Liver (tissue), 9 donors: Measurements from ENCODE around the gene STX2. TPM values are rescaled to one million over a fixed set of nuclear protein-coding genes. Genes with fewer than 3 reads are reported as not detected.

Source experiments
- DNase-seq: peaks from one replicate; pipeline ENCODE4 v3.0.0-alpha.2; 2017; ENCODE audit warnings: low spot score
- H3K27ac ChIP-seq, 2 donors: one replicate each; pipeline ENCODE4 v1.7.0; 2013; ENCODE audit warnings: inconsistent platforms in 2 of 2, low read length in 2 of 2, control low read depth in 1 of 2, low read depth in 1 of 2, mild to moderate bottlenecking in 1 of 2
- H3K27me3 ChIP-seq, 4 donors: one replicate each; pipeline versions ENCODE4 v1.6.1 to v1.7.0; 2013; ENCODE audit warnings: low read length in 3 of 4, inconsistent platforms in 1 of 4, mild to moderate bottlenecking in 1 of 4, moderate library complexity in 1 of 4; ENCODE audit not compliant: control insufficient read depth in 4 of 4, insufficient read depth in 4 of 4
- H3K36me3 ChIP-seq, 4 donors: one replicate each; pipeline versions ENCODE4 v1.6.1 to v1.7.0; 2013; ENCODE audit warnings: low read length in 3 of 4, mild to moderate bottlenecking in 3 of 4, low read depth in 1 of 4, moderate library complexity in 1 of 4; ENCODE audit not compliant: control insufficient read depth in 4 of 4, insufficient read depth in 3 of 4
- H3K4me1 ChIP-seq, 4 donors: one replicate each; pipeline versions ENCODE4 v1.6.1 to v1.7.0; 2013; ENCODE audit warnings: low read length in 3 of 4, mild to moderate bottlenecking in 3 of 4, moderate library complexity in 1 of 4; ENCODE audit not compliant: control insufficient read depth in 4 of 4, insufficient read depth in 4 of 4
- H3K4me3 ChIP-seq, 3 donors: one replicate each; pipeline versions ENCODE4 v1.6.1 to v1.7.0; 2013; ENCODE audit warnings: low read length in 3 of 3, control low read depth in 1 of 3, low read depth in 1 of 3, mild to moderate bottlenecking in 1 of 3
- H3K9ac ChIP-seq, 2 donors: one replicate each; pipeline ENCODE4 v1.7.0; 2013; ENCODE audit warnings: low read length in 2 of 2, mild to moderate bottlenecking in 2 of 2, moderate library complexity in 2 of 2, control low read depth in 1 of 2, low read depth in 1 of 2
- H3K9me3 ChIP-seq, 4 donors: one replicate each; pipeline versions ENCODE4 v1.6.1 to v1.7.0; 2013; ENCODE audit warnings: low read length in 3 of 4; ENCODE audit not compliant: control insufficient read depth in 4 of 4
- EGR1 ChIP-seq, 2 donors: IDR thresholded peaks; 2 replicates each; pipeline ENCODE4 v1.6.1; 2016 to 2018; ENCODE audit warnings: antibody characterized with exemption in 2 of 2, low read depth in 2 of 2
- FOXA1 ChIP-seq: IDR thresholded peaks from 2 replicates; pipeline ENCODE4 v1.6.1; 2016; ENCODE audit warnings: antibody characterized with exemption
- FOXA2 ChIP-seq: IDR thresholded peaks from 2 replicates; pipeline ENCODE4 v1.6.1; 2016; ENCODE audit warnings: antibody characterized with exemption
- GABPA ChIP-seq, 2 donors: IDR thresholded peaks in 1 of 2; conservative IDR thresholded peaks in 1 of 2; 2 replicates each; pipeline ENCODE4 v1.6.1; 2016; ENCODE audit warnings: antibody characterized with exemption in 2 of 2, mild to moderate bottlenecking in 1 of 2, moderate library complexity in 1 of 2
- HNF4G ChIP-seq: IDR thresholded peaks from 2 replicates; pipeline ENCODE4 v1.6.1; 2016; ENCODE audit warnings: antibody characterized with exemption
- JUND ChIP-seq, 2 donors: IDR thresholded peaks; 2 replicates each; pipeline ENCODE4 v1.6.1; 2016; ENCODE audit warnings: antibody characterized with exemption in 2 of 2
- NR2F2 ChIP-seq: IDR thresholded peaks from 2 replicates; pipeline ENCODE4 v1.6.1; 2016; ENCODE audit warnings: antibody characterized with exemption
- RAD21 ChIP-seq, 2 donors: IDR thresholded peaks; 2 replicates each; pipeline ENCODE4 v1.6.1; 2016; ENCODE audit warnings: antibody characterized with exemption in 2 of 2, mild to moderate bottlenecking in 2 of 2
- RXRA ChIP-seq, 2 donors: IDR thresholded peaks; 2 replicates each; pipeline ENCODE4 v1.6.1; 2017 to 2018; ENCODE audit warnings: antibody characterized with exemption in 2 of 2, mild to moderate bottlenecking in 1 of 2
- SP1 ChIP-seq: IDR thresholded peaks from 2 replicates; pipeline ENCODE4 v1.6.1; 2018; ENCODE audit warnings: antibody characterized with exemption, mild to moderate bottlenecking
- TAF1 ChIP-seq: conservative IDR thresholded peaks from 2 replicates; pipeline ENCODE4 v1.6.1; 2016; ENCODE audit warnings: antibody characterized with exemption, mild to moderate bottlenecking
- YY1 ChIP-seq: IDR thresholded peaks from 2 replicates; pipeline ENCODE4 v1.6.1; 2016; ENCODE audit warnings: antibody characterized with exemption, mild to moderate bottlenecking
- WGBS: extraction: QIAGEN DNeasy Blood & Tissue Kit; methylation state at CpG from one replicate; pipeline ENCODE4 v1.1.7; 2013; 5-methylcytosine and 5-hydroxymethylcytosine counted together
- polyA plus RNA-seq, 2 donors: library from polyadenylated mRNA; stranded (reverse) in 1 of 2; unstranded in 1 of 2; fragments of 200-250 nt in 1 of 2; fragments of >200 nt in 1 of 2; fragmentation: Nextera tagmentation in 1 of 2; extraction: Ambion mirVana in 1 of 2; gene quantifications; one replicate each; pipeline versions ENCODE4 v1.2.1 to v1.2.3, GENCODE V29; 2013 to 2015
- total RNA-seq, 2 donors: library from RNA; depleted of rRNA; stranded (reverse); fragments of >200 nt; gene quantifications; one replicate each; pipeline ENCODE4 v1.2.3, GENCODE V29; 2014
- TF ChIP-seq, protein P1 (sequence below): IDR thresholded peaks from 2 replicates; pipeline ENCODE4 v1.6.1; 2016; ENCODE audit warnings: antibody characterized with exemption
- TF ChIP-seq, protein P2 (sequence below): IDR thresholded peaks from 2 replicates; pipeline ENCODE4 v1.6.1; 2016; ENCODE audit warnings: antibody characterized with exemption
- TF ChIP-seq, protein P3 (sequence below): fragments of 150-350 bp; IDR thresholded peaks from 2 replicates; pipeline ENCODE4 v1.5.1; 2017; ENCODE audit warnings: improper control_type of control experiment, low read depth, low read length; ENCODE audit not compliant: missing input control
- TF ChIP-seq, protein P4 (sequence below): IDR thresholded peaks from 2 replicates; pipeline ENCODE4 v1.6.1; 2016; ENCODE audit warnings: antibody characterized with exemption, mild to moderate bottlenecking
- TF ChIP-seq, protein P5 (sequence below): IDR thresholded peaks from 2 replicates; pipeline ENCODE4 v1.6.1; 2016; ENCODE audit warnings: antibody characterized with exemption
- donor health status: healthy.
- donor health status: healthy.
- donor health status: healthy.
- donor health status: healthy.
- donor health status: healthy.

The STX2 gene
- total and polyA plus RNA-seq, 4 donors = 4.7 to 13.8 (median 8.9) TPM

DNA sequence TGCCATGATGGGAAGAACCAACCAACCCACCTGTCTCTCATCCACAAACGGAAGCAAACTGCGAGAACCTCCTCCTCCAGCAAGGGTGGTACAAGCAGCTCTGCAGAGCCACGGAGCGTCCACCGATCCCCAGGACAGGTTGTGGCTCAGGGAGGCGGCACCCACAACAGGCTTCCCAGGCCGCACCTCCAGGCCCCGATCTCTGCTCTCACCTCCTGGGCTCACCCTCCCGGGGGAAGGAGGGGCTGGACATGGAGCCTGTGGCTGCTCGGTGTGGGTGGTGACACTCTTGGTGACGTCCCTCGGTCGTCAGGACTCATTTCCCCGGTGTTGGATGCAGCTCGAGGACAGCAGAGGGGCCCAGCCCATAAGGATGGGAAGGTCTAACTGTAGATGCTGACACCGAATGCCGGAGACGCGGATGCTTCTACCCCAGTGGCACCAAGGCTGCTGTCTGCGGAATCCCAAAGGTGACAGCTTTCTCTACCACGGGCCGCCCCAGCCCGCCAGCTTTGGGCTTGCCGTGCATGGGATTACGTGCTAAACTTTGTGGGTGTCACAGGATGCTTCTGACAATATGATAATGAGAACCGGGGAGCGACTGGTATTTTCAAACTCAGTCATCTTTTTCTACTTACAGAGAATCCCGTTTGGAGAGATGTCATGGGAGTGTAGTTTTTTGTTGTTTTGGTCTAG lies 58.0 kb downstream of the STX2 start:
- Histone ChIP-seq H3K9me3 (peaks cover 0 to 6% (median 1%) of the 10 kb centered on the region in 4 donors), H3K4me1 (peaks cover 0 to 10% (median 4%) of the 10 kb centered on the region in 4 donors), H3K4me3 (no peak overlapping the region), H3K9ac (no peak overlapping the region), H3K27me3 (no peaks in the 10 kb centered on the region), H3K36me3 (peaks cover 0 to 3% (median under 1%) of the 10 kb centered on the region in 4 donors), H3K27ac (no peak overlapping the region)
- TF ChIP-seq GABPA (IDR thresholded peaks at IDR 0.05 in 1 of 2, conservative IDR thresholded peaks at IDR 0.05 in 1 of 2) = no peak
- TF ChIP-seq, protein P1, sequence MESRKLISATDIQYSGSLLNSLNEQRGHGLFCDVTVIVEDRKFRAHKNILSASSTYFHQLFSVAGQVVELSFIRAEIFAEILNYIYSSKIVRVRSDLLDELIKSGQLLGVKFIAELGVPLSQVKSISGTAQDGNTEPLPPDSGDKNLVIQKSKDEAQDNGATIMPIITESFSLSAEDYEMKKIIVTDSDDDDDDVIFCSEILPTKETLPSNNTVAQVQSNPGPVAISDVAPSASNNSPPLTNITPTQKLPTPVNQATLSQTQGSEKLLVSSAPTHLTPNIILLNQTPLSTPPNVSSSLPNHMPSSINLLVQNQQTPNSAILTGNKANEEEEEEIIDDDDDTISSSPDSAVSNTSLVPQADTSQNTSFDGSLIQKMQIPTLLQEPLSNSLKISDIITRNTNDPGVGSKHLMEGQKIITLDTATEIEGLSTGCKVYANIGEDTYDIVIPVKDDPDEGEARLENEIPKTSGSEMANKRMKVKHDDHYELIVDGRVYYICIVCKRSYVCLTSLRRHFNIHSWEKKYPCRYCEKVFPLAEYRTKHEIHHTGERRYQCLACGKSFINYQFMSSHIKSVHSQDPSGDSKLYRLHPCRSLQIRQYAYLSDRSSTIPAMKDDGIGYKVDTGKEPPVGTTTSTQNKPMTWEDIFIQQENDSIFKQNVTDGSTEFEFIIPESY = no peak
- DNase-seq = no peak
- WGBS = 94% methylated on average over 28 of the region's 28 CpGs

DNA sequence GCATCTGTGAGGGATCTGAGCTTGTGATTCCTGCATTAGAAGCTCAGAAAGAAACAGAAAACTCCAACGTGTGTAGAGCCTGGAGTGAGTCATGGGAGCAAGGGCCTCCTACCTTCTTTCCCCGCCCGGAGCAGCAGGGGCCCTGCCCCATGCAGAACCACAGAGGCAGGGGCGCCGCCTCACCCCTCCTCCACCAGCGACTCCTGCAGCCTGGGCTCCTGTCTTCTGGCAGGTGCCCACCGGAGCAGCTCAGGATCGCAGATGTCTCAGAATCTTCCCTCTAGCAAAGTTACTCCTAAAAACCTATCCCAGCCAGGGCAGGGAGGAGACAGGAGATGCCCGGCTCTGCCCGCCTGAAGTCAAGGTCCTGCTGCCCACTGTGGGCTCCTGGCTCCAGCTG lies 58.7 kb downstream of the STX2 start:
- DNase-seq = no peak
- no peak overlapping the region for H3K4me3 ChIP-seq
- H3K27me3 ChIP-seq = no peaks in the 10 kb centered on the region
- WGBS = 86% methylated on average over 10 of the region's 10 CpGs
- H3K36me3 ChIP-seq = peaks cover 0 to 2% (median 0%) of the 10 kb centered on the region in 4 donors
- H3K4me1 ChIP-seq = peaks cover 0 to 13% (median 6%) of the 10 kb centered on the region in 4 donors
- peaks cover 0 to 5% (median 0%) of the 10 kb centered on the region in 4 donors for H3K9me3 ChIP-seq
- H3K9ac ChIP-seq = no peak overlapping the region
- no peak overlapping the region for H3K27ac ChIP-seq
- TF ChIP-seq, protein P2, sequence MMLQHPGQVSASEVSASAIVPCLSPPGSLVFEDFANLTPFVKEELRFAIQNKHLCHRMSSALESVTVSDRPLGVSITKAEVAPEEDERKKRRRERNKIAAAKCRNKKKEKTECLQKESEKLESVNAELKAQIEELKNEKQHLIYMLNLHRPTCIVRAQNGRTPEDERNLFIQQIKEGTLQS = no peak

DNA sequence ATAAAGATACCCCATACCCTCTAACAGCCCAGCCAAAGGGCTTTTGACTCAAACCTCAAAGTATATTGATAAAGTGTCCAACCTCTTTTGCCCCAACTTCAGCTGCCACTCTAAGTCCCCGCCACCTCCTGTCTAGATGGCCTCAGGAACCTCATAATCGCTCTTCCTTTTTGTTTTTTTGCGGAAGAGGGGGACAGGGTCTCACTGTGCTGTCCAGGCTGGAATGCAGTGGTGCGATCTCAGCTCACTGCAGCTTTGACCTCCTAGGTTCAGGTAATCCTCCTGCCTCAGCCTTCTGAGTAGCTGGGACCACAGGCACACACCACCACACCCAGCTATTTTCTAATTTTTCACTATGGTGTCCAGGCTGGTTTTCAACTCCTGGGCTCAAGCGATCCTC lies 60.3 kb downstream of the STX2 start:
- Histone ChIP-seq H3K9ac (no peak overlapping the region), H3K36me3 (no peaks in the 10 kb centered on the region), H3K4me1 (peaks cover 0 to 13% (median 6%) of the 10 kb centered on the region in 4 donors), H3K27me3 (peaks cover 0 to 2% (median 0%) of the 10 kb centered on the region in 4 donors), H3K27ac (no peak overlapping the region), H3K9me3 (no peaks in the 10 kb centered on the region), H3K4me3 (no peak overlapping the region)
- WGBS = 73% methylated on average over 5 of the region's 5 CpGs
- DNase-seq = no peak
- TF ChIP-seq, protein P3, sequence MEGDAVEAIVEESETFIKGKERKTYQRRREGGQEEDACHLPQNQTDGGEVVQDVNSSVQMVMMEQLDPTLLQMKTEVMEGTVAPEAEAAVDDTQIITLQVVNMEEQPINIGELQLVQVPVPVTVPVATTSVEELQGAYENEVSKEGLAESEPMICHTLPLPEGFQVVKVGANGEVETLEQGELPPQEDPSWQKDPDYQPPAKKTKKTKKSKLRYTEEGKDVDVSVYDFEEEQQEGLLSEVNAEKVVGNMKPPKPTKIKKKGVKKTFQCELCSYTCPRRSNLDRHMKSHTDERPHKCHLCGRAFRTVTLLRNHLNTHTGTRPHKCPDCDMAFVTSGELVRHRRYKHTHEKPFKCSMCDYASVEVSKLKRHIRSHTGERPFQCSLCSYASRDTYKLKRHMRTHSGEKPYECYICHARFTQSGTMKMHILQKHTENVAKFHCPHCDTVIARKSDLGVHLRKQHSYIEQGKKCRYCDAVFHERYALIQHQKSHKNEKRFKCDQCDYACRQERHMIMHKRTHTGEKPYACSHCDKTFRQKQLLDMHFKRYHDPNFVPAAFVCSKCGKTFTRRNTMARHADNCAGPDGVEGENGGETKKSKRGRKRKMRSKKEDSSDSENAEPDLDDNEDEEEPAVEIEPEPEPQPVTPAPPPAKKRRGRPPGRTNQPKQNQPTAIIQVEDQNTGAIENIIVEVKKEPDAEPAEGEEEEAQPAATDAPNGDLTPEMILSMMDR = no peak
- no peak for TF ChIP-seq GABPA (IDR thresholded peaks at IDR 0.05 in 1 of 2, conservative IDR thresholded peaks at IDR 0.05 in 1 of 2)
- TF ChIP-seq HNF4G = no peak
- TF ChIP-seq JUND (IDR thresholded peaks at IDR 0.05) = no peak
- TF ChIP-seq, protein P4, sequence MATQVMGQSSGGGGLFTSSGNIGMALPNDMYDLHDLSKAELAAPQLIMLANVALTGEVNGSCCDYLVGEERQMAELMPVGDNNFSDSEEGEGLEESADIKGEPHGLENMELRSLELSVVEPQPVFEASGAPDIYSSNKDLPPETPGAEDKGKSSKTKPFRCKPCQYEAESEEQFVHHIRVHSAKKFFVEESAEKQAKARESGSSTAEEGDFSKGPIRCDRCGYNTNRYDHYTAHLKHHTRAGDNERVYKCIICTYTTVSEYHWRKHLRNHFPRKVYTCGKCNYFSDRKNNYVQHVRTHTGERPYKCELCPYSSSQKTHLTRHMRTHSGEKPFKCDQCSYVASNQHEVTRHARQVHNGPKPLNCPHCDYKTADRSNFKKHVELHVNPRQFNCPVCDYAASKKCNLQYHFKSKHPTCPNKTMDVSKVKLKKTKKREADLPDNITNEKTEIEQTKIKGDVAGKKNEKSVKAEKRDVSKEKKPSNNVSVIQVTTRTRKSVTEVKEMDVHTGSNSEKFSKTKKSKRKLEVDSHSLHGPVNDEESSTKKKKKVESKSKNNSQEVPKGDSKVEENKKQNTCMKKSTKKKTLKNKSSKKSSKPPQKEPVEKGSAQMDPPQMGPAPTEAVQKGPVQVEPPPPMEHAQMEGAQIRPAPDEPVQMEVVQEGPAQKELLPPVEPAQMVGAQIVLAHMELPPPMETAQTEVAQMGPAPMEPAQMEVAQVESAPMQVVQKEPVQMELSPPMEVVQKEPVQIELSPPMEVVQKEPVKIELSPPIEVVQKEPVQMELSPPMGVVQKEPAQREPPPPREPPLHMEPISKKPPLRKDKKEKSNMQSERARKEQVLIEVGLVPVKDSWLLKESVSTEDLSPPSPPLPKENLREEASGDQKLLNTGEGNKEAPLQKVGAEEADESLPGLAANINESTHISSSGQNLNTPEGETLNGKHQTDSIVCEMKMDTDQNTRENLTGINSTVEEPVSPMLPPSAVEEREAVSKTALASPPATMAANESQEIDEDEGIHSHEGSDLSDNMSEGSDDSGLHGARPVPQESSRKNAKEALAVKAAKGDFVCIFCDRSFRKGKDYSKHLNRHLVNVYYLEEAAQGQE = no peak
- no peak for TF ChIP-seq FOXA2
- TF ChIP-seq, protein P2 = no peak
- TF ChIP-seq, protein P5, sequence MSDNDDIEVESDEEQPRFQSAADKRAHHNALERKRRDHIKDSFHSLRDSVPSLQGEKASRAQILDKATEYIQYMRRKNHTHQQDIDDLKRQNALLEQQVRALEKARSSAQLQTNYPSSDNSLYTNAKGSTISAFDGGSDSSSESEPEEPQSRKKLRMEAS = no peak
- no peak for TF ChIP-seq NR2F2
- no peak for TF ChIP-seq FOXA1
- TF ChIP-seq, protein P1 = no peak
- no peak for TF ChIP-seq RAD21 (IDR thresholded peaks at IDR 0.05)
- TF ChIP-seq EGR1 (IDR thresholded peaks at IDR 0.05; ENCODE audit: low read depth in 2 of 2) = no peak
- no peak for TF ChIP-seq SP1
- no peak for TF ChIP-seq TAF1
- no peak for TF ChIP-seq YY1
- no peak for TF ChIP-seq RXRA (IDR thresholded peaks at IDR 0.05)
